Measurements from ENCODE around the gene AZU1. TPM values are rescaled to one million over a fixed set of nuclear protein-coding genes. Genes with fewer than 3 reads are reported as not detected.

AZU1 gene
- total RNA-seq, 4 donors from 2014 or later: 0.68 TPM; not detected in 3

DNA sequence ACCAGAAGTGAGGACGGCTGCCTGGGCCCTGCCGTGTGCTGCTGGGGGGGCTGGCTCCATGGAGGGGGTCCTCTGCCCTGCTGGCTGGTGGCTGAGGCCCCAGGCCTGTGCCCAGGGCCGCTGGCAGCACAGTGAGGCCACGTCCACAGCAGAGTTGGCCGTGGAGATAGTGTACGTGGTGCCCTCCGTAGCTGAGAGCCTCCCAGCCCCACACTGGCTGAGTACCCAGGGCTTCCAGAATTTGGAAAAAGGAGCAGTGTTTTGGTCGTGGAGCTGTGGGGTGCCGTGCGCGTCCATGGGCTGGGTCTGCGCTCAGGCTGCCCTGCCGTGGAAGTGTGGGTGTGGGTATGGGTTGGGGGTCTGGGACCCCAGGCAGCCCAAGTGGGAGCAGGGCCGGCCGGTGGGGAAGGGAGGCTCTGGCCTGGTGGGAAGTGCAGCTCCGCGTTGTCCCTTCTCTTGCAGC is 24.5 kb upstream of the AZU1 start:
- no peak for TF ChIP-seq CTCF (IDR thresholded peaks at IDR 0.05; ENCODE audit: low read depth)

- TF ChIP-seq CTCF (IDR thresholded peaks at IDR 0.05; ENCODE audit: low read depth): no peak
Observed at GRCh38 chr19:803686-804418, 23.8 kb upstream of the AZU1 start.

- TF ChIP-seq CTCF (IDR thresholded peaks at IDR 0.05; ENCODE audit: low read depth): no peak
Observed at GRCh38 chr19:804419-805165, 23.0 kb upstream of the AZU1 start.

DNA sequence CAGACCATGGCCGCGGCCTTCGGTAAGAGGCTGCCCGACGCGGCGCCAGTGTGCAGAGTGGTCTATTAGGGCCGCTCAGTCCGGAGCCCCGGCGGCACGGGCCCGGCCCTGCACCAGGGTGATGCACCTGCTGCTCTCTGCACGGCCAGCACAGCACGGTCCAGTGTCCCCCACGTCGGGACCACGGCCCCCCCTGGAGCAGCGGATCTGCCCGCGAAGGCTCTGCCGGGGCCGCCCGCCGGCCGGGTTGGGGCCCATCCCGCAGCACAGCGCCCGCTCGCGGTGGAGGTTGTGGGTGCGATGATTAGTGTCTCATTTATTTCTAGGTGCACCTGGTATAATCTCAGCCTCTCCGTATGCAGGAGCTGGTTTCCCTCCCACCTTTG is 22.5 kb upstream of the AZU1 start:
- no peak for TF ChIP-seq CTCF (IDR thresholded peaks at IDR 0.05; ENCODE audit: low read depth)

DNA sequence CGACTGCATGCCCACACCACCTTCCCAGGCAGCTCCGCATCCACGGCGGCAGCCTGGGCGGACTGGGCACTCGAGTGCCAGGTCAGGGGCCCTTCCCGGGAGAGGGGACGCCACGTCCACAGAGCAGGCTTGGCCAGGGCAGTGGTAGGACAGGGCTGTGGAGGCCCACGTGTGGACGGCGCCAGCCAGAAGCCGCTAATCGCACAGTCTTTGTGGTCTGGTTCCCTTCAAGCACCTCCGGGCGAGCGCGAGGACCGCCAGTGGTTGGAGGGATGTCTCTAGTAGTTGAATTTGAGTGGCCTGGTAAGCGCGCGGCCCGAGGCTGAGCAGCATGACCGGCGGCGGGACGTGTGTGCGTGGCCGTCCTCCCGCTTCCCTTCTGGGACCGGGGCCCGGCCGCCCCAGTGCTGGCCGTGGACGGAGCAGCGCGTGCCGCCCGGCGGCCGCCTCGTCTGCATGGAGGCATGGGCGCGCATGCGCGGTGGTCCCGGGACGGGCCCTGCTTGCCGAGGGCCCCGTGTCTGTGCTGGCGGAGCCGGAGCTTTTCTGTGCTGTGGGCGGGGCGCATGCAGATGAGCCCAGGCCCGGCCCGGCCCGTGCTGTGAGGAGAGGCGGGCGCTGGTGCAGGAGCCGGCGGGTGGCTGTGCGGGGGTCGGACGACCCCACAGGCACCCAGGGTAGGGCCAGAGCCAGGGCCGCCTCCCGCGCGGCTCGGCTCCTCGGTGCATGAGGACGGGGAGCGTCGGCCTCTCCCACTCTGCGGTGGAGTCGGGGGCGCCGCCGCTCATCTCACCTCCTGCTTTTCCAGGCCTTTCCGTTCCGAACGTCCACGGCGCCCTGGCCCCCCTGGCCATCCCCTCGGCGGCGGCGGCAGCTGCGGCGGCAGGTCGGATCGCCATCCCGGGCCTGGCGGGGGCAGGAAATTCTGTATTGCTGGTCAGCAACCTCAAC is 21.8 kb upstream of the AZU1 start:
- TF ChIP-seq CTCF (IDR thresholded peaks at IDR 0.05; ENCODE audit: low read depth): no peak

GRCh38 chr19:806815-807421 is 20.7 kb upstream of the AZU1 start:
- TF ChIP-seq CTCF (IDR thresholded peaks at IDR 0.05; ENCODE audit: low read depth): no peak
